Measurements from ENCODE around the gene NOS1AP.
A peak's percentile ranks its signal among the peaks of the same experiment; 100 is the strongest.
"Not testable (repeated sequence)": the region's sequence is repeated elsewhere in the genome, so short reads cannot be mapped to it uniquely, and the experiment has no call there.

The NOS1AP gene

GRCh38 chr1:162328512-162328911 lies 259.0 kb downstream of the NOS1AP start:
- no peak for DNase-seq (ENCODE audit: low read depth in 2 of 2)

- DNase-seq (ENCODE audit: low read depth in 2 of 2), result peak in 1 of 2 experiments; percentile 9
Observed at GRCh38 chr1:162329826-162330225, 260.3 kb downstream of the NOS1AP start.

GRCh38 chr1:162333991-162334390 lies 264.5 kb downstream of the NOS1AP start:
- no peak for DNase-seq (ENCODE audit: low read depth in 2 of 2)

- no peak for DNase-seq (ENCODE audit: low read depth in 2 of 2)
Observed at GRCh38 chr1:162335126-162335525, 265.6 kb downstream of the NOS1AP start.

- DNase-seq (ENCODE audit: low read depth in 2 of 2), result no peak
Observed at GRCh38 chr1:162336621-162337285, 267.3 kb downstream of the NOS1AP start.

- DNase-seq (ENCODE audit: low read depth in 2 of 2), result no peak
Observed at GRCh38 chr1:162342452-162342983, 273.0 kb downstream of the NOS1AP start.

GRCh38 chr1:162343470-162343869 lies 274.0 kb downstream of the NOS1AP start:
- no peak for DNase-seq (ENCODE audit: low read depth in 2 of 2)

GRCh38 chr1:162347281-162347680 lies 277.8 kb downstream of the NOS1AP start:
- DNase-seq (ENCODE audit: low read depth in 2 of 2), result no peak

GRCh38 chr1:162349635-162350330 lies 280.3 kb downstream of the NOS1AP start:
- DNase-seq (ENCODE audit: low read depth in 2 of 2), result peak; percentile 51 to 52

- DNase-seq (ENCODE audit: low read depth in 2 of 2), result no peak
Observed at GRCh38 chr1:162351246-162351842, 281.9 kb downstream of the NOS1AP start.

GRCh38 chr1:162351874-162352273 lies 282.4 kb downstream of the NOS1AP start:
- not testable (repeated sequence) for DNase-seq (ENCODE audit: low read depth in 2 of 2)

GRCh38 chr1:162353078-162353477 lies 283.6 kb downstream of the NOS1AP start:
- DNase-seq (ENCODE audit: low read depth in 2 of 2), result no peak

- no peak for DNase-seq (ENCODE audit: low read depth in 2 of 2)
Observed at GRCh38 chr1:162353702-162354101, 284.2 kb downstream of the NOS1AP start.

GRCh38 chr1:162357681-162358266 lies 288.3 kb downstream of the NOS1AP start:
- DNase-seq (ENCODE audit: low read depth in 2 of 2), result peak in 1 of 2 experiments; percentile 3

GRCh38 chr1:162358928-162359327 lies 289.4 kb downstream of the NOS1AP start:
- no peak for DNase-seq (ENCODE audit: low read depth in 2 of 2)

GRCh38 chr1:162359523-162360236 lies 290.2 kb downstream of the NOS1AP start:
- DNase-seq (ENCODE audit: low read depth in 2 of 2), result no peak

GRCh38 chr1:162360237-162360873 lies 290.9 kb downstream of the NOS1AP start:
- DNase-seq (ENCODE audit: low read depth in 2 of 2), result no peak

GRCh38 chr1:162360874-162361260 lies 291.4 kb downstream of the NOS1AP start:
- no peak for DNase-seq (ENCODE audit: low read depth in 2 of 2)

GRCh38 chr1:162361349-162361748 lies 291.9 kb downstream of the NOS1AP start:
- no peak for DNase-seq (ENCODE audit: low read depth in 2 of 2)

GRCh38 chr1:162363823-162364222 lies 294.3 kb downstream of the NOS1AP start:
- DNase-seq (ENCODE audit: low read depth in 2 of 2), result no peak

- no peak for DNase-seq (ENCODE audit: low read depth in 2 of 2)
Observed at GRCh38 chr1:162364498-162364897, 295.0 kb downstream of the NOS1AP start.

All from fibroblast of skin of left quadriceps (primary cell).